HUES6 (cell line): ENCODE results near the gene TMEM35B.
"Not testable (repeated sequence)": the region's sequence is repeated elsewhere in the genome, so short reads cannot be mapped to it uniquely, and the experiment has no call there.

Experiments used
- H3K27ac ChIP-seq: 2 replicates; pipeline ENCODE4 v1.7.0; 2013; ENCODE audit warnings: low read depth, mild to moderate bottlenecking, low read length, inconsistent platforms
- H3K27me3 ChIP-seq: 2 replicates; pipeline ENCODE4 v1.6.1; 2013; ENCODE audit warnings: low read length; ENCODE audit not compliant: control insufficient read depth, insufficient read depth
- H3K36me3 ChIP-seq: 2 replicates; pipeline ENCODE4 v1.6.1; 2013; ENCODE audit warnings: low read length; ENCODE audit not compliant: control insufficient read depth, insufficient read depth
- H3K4me1 ChIP-seq: 2 replicates; pipeline ENCODE4 v1.6.1; 2013; ENCODE audit warnings: low read length; ENCODE audit not compliant: control insufficient read depth, insufficient read depth
- H3K4me3 ChIP-seq: 2 replicates; pipeline ENCODE4 v1.5.1; 2013; ENCODE audit warnings: low read depth, low read length
- H3K9ac ChIP-seq: one replicate; pipeline ENCODE4 v1.6.1; 2013; ENCODE audit warnings: mild to moderate bottlenecking, low read length
- H3K9me3 ChIP-seq: 2 replicates; pipeline ENCODE4 v1.6.1; 2013; ENCODE audit warnings: low read depth, low read length; ENCODE audit not compliant: control insufficient read depth, insufficient read depth

The TMEM35B gene

GRCh38 chr1:34948739-34949138, 36.4 kb downstream of the TMEM35B start:
- not testable (repeated sequence) for H3K36me3 ChIP-seq, H3K9me3 ChIP-seq, H3K9ac ChIP-seq, H3K4me1 ChIP-seq, H3K27me3 ChIP-seq, H3K4me3 ChIP-seq, H3K27ac ChIP-seq

GRCh38 chr1:34947641-34948314, 37.4 kb downstream of the TMEM35B start:
- H3K27me3 ChIP-seq, H3K4me1 ChIP-seq, H3K36me3 ChIP-seq, H3K9me3 ChIP-seq, H3K4me3 ChIP-seq, H3K9ac ChIP-seq, H3K27ac ChIP-seq: not testable (repeated sequence)

- H3K27ac ChIP-seq = no peak overlapping the region
- no peaks in the 10 kb centered on the region for H3K4me1 ChIP-seq
- no peak overlapping the region for H3K9ac ChIP-seq
- peaks cover 6% of the 10 kb centered on the region for H3K9me3 ChIP-seq
- H3K27me3 ChIP-seq = peaks cover 2% of the 10 kb centered on the region; the same call in 1 of the 2 replicates
- H3K36me3 ChIP-seq = no peaks in the 10 kb centered on the region
- H3K4me3 ChIP-seq = no peak overlapping the region
Measured at GRCh38 chr1:34946211-34946610, 38.9 kb downstream of the TMEM35B start.

GRCh38 chr1:34941798-34942197, 43.3 kb downstream of the TMEM35B start:
- H3K27me3 ChIP-seq, H3K27ac ChIP-seq, H3K4me3 ChIP-seq, H3K9ac ChIP-seq, H3K36me3 ChIP-seq, H3K9me3 ChIP-seq, H3K4me1 ChIP-seq: not testable (repeated sequence)
